Measurements from ENCODE around the gene KIF26B. TPM values are rescaled to one million over a fixed set of nuclear protein-coding genes. Genes with fewer than 3 reads are reported as not detected.

KIF26B gene
- polyA plus RNA-seq, 2 of the 4 experiments (the other 2 are of a cell fraction) = 0.01 to 0.04 TPM

GRCh38 chr1:245428681-245429080 is 273.9 kb downstream of the KIF26B start:
- ChIA-PET CTCF (interaction anchor here (0.5 to 0.7 kb wide), 2 partner anchors 26 to 328 kb away, joined by 3 to 4 read pairs; no protein-coding TSS in a partner anchor), POLR2A (no interaction called here)
- Histone ChIP-seq H3K4me3 (no peak overlapping the region), H3K4me2 (no peak overlapping the region), H3K9me3 (no peaks in the 10 kb centered on the region), H3K4me1 (no peaks in the 10 kb centered on the region), H3K27ac (no peak overlapping the region)
- no peak for ATAC-seq
- FAIRE-seq = no peak
- no peak for DNase-seq (ENCODE audit: low read depth in 1 of 2, low spot score in 1 of 2)
- WGBS (ENCODE audit: missing lambda C conversion rate) = 4% methylated on average over 4 of the region's 4 CpGs
- TF ChIP-seq CEBPB (IDR thresholded peaks at IDR 0.05) (no peak), CBX8 (IDR thresholded peaks at IDR 0.05) (no peak), ZSCAN20 (CRISPR knock-in tag; IDR thresholded peaks at IDR 0.05) (no peak), NPAS2 (CRISPR knock-in tag; IDR thresholded peaks at IDR 0.05; ENCODE audit: borderline replicate concordance) (no peak), HDAC2 (IDR thresholded peaks at IDR 0.05) (no peak), HOXA7 (CRISPR knock-in tag; IDR thresholded peaks at IDR 0.05) (no peak), REST (IDR thresholded peaks at IDR 0.05) (no peak), FOSB (CRISPR knock-in tag; IDR thresholded peaks at IDR 0.05) (no peak), TFCP2L1 (CRISPR knock-in tag; IDR thresholded peaks at IDR 0.05) (no peak), RARB (CRISPR knock-in tag; IDR thresholded peaks at IDR 0.05) (no peak), POLR2A (IDR thresholded peaks at IDR 0.05; ENCODE audit: low read length) (no peak), NFE2L2 (conservative IDR thresholded peaks at IDR 0.05; ENCODE audit: low read length) (no peak), RCOR1 (IDR thresholded peaks at IDR 0.05; ENCODE audit: low read depth, low read length) (no peak), CBX2 (IDR thresholded peaks at IDR 0.05; ENCODE audit: borderline replicate concordance, low read depth) (no peak)
- TF ChIP-seq, protein P1, sequence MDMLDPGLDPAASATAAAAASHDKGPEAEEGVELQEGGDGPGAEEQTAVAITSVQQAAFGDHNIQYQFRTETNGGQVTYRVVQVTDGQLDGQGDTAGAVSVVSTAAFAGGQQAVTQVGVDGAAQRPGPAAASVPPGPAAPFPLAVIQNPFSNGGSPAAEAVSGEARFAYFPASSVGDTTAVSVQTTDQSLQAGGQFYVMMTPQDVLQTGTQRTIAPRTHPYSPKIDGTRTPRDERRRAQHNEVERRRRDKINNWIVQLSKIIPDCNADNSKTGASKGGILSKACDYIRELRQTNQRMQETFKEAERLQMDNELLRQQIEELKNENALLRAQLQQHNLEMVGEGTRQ (IDR thresholded peaks at IDR 0.05) = no peak
- TF ChIP-seq, protein P2, sequence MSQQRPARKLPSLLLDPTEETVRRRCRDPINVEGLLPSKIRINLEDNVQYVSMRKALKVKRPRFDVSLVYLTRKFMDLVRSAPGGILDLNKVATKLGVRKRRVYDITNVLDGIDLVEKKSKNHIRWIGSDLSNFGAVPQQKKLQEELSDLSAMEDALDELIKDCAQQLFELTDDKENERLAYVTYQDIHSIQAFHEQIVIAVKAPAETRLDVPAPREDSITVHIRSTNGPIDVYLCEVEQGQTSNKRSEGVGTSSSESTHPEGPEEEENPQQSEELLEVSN (IDR thresholded peaks at IDR 0.05; ENCODE audit: borderline replicate concordance, low read depth) = no peak

DNA sequence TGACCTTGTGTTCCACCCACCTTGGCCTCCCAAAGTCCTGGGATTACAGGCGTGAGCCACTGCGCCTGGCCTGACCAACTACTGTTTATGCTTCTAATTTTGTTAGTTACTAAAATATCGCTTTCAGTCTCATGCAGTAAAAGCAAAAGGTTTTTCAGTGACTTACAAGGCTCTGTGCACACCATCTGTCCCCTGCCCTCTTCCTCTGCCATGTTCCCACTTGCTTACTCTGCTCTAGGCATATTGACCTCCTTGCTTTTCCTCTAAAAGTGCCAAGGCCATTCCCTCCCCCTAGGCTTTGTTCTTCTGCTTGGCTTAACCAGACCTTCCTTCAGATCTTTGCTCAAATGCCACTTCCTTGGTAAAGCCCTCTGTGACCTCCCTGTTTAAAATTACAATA is 276.9 kb downstream of the KIF26B start:
- DNase-seq (ENCODE audit: low read depth in 1 of 2, low spot score in 1 of 2) (no peak), ATAC-seq (no peak), FAIRE-seq (no peak)
- Histone ChIP-seq H3K4me1 (no peaks in the 10 kb centered on the region), H3K4me2 (no peak overlapping the region), H3K4me3 (no peak overlapping the region), H3K27ac (no peak overlapping the region), H3K9me3 (0 out of 3 replicates have a peak, but pooled peaks cover 5% of the 10 kb centered on the region)
- TF ChIP-seq KDM1A (IDR thresholded peaks at IDR 0.05; ENCODE audit: low read depth) = no peak
- TF ChIP-seq MYC (IDR thresholded peaks at IDR 0.05; ENCODE audit: borderline replicate concordance, low read length) = no peak
- TF ChIP-seq FOSB (CRISPR knock-in tag; IDR thresholded peaks at IDR 0.05) = no peak
- TF ChIP-seq RAD21 (conservative IDR thresholded peaks at IDR 0.05 in 1 of 2, IDR thresholded peaks at IDR 0.05 in 1 of 2) = no peak
- TF ChIP-seq CTCF (IDR thresholded peaks at IDR 0.05) = no peak
- TF ChIP-seq SMC3 (IDR thresholded peaks at IDR 0.05) = no peak
- no peak for TF ChIP-seq ESRRA (IDR thresholded peaks at IDR 0.05; ENCODE audit: borderline replicate concordance, low read length)
- TF ChIP-seq HOXB13 (CRISPR knock-in tag; IDR thresholded peaks at IDR 0.05; ENCODE audit: low read depth) = no peak
- TF ChIP-seq CHD2 (IDR thresholded peaks at IDR 0.05; ENCODE audit: low read length, partially characterized antibody) = no peak
- no peak for TF ChIP-seq ZSCAN20 (CRISPR knock-in tag; IDR thresholded peaks at IDR 0.05)
- no peak for TF ChIP-seq RNF2 (IDR thresholded peaks at IDR 0.05; ENCODE audit: borderline replicate concordance, low read depth)
- TF ChIP-seq, protein P3, sequence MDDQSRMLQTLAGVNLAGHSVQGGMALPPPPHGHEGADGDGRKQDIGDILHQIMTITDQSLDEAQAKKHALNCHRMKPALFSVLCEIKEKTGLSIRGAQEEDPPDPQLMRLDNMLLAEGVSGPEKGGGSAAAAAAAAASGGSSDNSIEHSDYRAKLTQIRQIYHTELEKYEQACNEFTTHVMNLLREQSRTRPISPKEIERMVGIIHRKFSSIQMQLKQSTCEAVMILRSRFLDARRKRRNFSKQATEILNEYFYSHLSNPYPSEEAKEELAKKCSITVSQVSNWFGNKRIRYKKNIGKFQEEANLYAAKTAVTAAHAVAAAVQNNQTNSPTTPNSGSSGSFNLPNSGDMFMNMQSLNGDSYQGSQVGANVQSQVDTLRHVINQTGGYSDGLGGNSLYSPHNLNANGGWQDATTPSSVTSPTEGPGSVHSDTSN (IDR thresholded peaks at IDR 0.05) = no peak
- no peak for TF ChIP-seq HDAC2 (IDR thresholded peaks at IDR 0.05)
- TF ChIP-seq HOXB5 (CRISPR knock-in tag; IDR thresholded peaks at IDR 0.05) = no peak
- TF ChIP-seq, protein P4, sequence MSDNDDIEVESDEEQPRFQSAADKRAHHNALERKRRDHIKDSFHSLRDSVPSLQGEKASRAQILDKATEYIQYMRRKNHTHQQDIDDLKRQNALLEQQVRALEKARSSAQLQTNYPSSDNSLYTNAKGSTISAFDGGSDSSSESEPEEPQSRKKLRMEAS (IDR thresholded peaks at IDR 0.05) = no peak
- no peak for TF ChIP-seq KDM5A (IDR thresholded peaks at IDR 0.05)
- TF ChIP-seq CHD4 (IDR thresholded peaks at IDR 0.05; ENCODE audit: borderline replicate concordance) = no peak
- CTCF ChIA-PET = no interaction called here
- 50% methylated on average over 3 of the region's 3 CpGs for WGBS (ENCODE audit: missing lambda C conversion rate)
- POLR2A ChIA-PET = no interaction called here

All from A549 (cell line).